ENCODE results near the gene DPYD. TPM values are rescaled to one million over a fixed set of nuclear protein-coding genes. Genes with fewer than 3 reads are reported as not detected.

The DPYD gene
- total RNA-seq, 1 experiment from 2014 or later: 0.46 TPM

DNA sequence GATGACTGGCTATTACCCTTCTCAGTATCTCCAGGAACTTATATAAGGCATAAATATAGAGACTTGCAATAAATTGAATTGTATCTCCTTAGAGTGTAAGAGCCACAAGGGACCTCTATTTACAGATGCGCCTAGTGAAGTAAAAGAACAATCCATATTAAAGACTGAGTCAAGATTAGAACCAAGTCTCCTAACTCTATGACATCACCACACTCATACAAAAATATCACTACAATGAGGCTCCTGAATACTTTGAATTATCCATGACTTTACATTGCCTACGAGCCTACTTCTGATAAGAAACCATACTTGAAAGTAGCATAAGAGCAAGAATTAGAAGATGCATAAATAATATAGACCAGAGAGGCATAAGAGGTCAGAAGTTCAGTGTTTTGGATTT, 18.8 kb downstream of the DPYD start:
- POLR2A ChIA-PET: no interaction called here
- no peak for DNase-seq (ENCODE audit: low spot score)
- CTCF ChIA-PET: no interaction called here

GRCh38 chr1:97901017-97901658, 19.7 kb downstream of the DPYD start:
- peaks cover 10% of the 10 kb centered on the region for H3K9me3 Mint-ChIP-seq
- H3K27me3 Mint-ChIP-seq (ENCODE audit: low read depth): no peaks in the 10 kb centered on the region; the same call in 1 of the 2 replicates
- no peaks in the 10 kb centered on the region for H3K4me1 Mint-ChIP-seq
- H3K36me3 Mint-ChIP-seq: no peaks in the 10 kb centered on the region
- ChIA-PET CTCF (no interaction called here), POLR2A (no interaction called here)
- no peak for ATAC-seq
- TF ChIP-seq NFE2L1 (CRISPR knock-in tag; IDR thresholded peaks at IDR 0.05) (no peak), HMGXB4 (CRISPR knock-in tag; IDR thresholded peaks at IDR 0.05) (no peak), E2F5 (CRISPR knock-in tag; IDR thresholded peaks at IDR 0.05) (no peak), MYBL2 (CRISPR knock-in tag; IDR thresholded peaks at IDR 0.05) (no peak), TCF7 (CRISPR knock-in tag; IDR thresholded peaks at IDR 0.05; ENCODE audit: low read depth) (no peak), HMGA2 (CRISPR knock-in tag; IDR thresholded peaks at IDR 0.05) (no peak), SP1 (CRISPR knock-in tag; conservative IDR thresholded peaks at IDR 0.05) (no peak)
- TF ChIP-seq, protein P1, sequence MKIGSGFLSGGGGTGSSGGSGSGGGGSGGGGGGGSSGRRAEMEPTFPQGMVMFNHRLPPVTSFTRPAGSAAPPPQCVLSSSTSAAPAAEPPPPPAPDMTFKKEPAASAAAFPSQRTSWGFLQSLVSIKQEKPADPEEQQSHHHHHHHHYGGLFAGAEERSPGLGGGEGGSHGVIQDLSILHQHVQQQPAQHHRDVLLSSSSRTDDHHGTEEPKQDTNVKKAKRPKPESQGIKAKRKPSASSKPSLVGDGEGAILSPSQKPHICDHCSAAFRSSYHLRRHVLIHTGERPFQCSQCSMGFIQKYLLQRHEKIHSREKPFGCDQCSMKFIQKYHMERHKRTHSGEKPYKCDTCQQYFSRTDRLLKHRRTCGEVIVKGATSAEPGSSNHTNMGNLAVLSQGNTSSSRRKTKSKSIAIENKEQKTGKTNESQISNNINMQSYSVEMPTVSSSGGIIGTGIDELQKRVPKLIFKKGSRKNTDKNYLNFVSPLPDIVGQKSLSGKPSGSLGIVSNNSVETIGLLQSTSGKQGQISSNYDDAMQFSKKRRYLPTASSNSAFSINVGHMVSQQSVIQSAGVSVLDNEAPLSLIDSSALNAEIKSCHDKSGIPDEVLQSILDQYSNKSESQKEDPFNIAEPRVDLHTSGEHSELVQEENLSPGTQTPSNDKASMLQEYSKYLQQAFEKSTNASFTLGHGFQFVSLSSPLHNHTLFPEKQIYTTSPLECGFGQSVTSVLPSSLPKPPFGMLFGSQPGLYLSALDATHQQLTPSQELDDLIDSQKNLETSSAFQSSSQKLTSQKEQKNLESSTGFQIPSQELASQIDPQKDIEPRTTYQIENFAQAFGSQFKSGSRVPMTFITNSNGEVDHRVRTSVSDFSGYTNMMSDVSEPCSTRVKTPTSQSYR (CRISPR knock-in tag; IDR thresholded peaks at IDR 0.05): no peak
- TF ChIP-seq, protein P2, sequence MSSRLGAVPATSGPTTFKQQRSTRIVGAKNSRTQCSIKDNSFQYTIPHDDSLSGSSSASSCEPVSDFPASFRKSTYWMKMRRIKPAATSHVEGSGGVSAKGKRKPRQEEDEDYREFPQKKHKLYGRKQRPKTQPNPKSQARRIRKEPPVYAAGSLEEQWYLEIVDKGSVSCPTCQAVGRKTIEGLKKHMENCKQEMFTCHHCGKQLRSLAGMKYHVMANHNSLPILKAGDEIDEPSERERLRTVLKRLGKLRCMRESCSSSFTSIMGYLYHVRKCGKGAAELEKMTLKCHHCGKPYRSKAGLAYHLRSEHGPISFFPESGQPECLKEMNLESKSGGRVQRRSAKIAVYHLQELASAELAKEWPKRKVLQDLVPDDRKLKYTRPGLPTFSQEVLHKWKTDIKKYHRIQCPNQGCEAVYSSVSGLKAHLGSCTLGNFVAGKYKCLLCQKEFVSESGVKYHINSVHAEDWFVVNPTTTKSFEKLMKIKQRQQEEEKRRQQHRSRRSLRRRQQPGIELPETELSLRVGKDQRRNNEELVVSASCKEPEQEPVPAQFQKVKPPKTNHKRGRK (CRISPR knock-in tag; IDR thresholded peaks at IDR 0.05; ENCODE audit: borderline replicate concordance): no peak
- no peak overlapping the region for H3K4me3 Mint-ChIP-seq
- no peak for DNase-seq (ENCODE audit: low spot score)
- no peak overlapping the region for H3K27ac Mint-ChIP-seq

More for the DNA sequence above, 18.8 kb downstream of the DPYD start:
- TF ChIP-seq ELF4 (CRISPR knock-in tag; IDR thresholded peaks at IDR 0.05; ENCODE audit: low read depth): no peak
- TF ChIP-seq, protein P3, sequence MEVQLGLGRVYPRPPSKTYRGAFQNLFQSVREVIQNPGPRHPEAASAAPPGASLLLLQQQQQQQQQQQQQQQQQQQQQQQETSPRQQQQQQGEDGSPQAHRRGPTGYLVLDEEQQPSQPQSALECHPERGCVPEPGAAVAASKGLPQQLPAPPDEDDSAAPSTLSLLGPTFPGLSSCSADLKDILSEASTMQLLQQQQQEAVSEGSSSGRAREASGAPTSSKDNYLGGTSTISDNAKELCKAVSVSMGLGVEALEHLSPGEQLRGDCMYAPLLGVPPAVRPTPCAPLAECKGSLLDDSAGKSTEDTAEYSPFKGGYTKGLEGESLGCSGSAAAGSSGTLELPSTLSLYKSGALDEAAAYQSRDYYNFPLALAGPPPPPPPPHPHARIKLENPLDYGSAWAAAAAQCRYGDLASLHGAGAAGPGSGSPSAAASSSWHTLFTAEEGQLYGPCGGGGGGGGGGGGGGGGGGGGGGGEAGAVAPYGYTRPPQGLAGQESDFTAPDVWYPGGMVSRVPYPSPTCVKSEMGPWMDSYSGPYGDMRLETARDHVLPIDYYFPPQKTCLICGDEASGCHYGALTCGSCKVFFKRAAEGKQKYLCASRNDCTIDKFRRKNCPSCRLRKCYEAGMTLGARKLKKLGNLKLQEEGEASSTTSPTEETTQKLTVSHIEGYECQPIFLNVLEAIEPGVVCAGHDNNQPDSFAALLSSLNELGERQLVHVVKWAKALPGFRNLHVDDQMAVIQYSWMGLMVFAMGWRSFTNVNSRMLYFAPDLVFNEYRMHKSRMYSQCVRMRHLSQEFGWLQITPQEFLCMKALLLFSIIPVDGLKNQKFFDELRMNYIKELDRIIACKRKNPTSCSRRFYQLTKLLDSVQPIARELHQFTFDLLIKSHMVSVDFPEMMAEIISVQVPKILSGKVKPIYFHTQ (CRISPR knock-in tag; IDR thresholded peaks at IDR 0.05): no peak
- Mint-ChIP-seq H3K4me1 (peaks cover 2% of the 10 kb centered on the region; the same call in 1 of the 2 replicates), H3K4me3 (no peak overlapping the region), H3K27ac (no peak overlapping the region), H3K9me3 (peaks cover 10% of the 10 kb centered on the region), H3K36me3 (no peaks in the 10 kb centered on the region), H3K27me3 (ENCODE audit: low read depth) (no peaks in the 10 kb centered on the region)
- no peak for ATAC-seq

DNA sequence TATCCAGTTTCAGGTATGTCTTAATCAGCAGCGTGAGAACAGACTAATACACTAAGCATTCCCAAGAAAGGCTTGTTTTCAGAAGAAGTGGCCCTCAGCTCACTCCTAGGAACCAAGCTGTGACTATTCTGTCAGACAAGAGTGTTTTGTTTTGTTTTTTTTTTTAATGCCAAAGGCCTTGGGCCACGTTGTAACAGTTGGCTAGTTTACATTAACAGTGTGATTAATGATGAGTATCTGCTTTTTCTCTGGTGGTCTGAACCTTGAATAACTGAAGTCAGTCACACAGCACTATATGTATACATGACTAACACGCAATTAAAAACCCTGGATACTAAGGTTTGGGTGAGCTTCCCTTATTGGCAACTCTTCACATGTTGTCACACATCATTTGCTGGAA, 21.9 kb downstream of the DPYD start:
- ATAC-seq: no peak
- Mint-ChIP-seq H3K4me3 (no peak overlapping the region), H3K9me3 (peaks cover 10% of the 10 kb centered on the region), H3K36me3 (no peaks in the 10 kb centered on the region), H3K27ac (no peak overlapping the region), H3K4me1 (no peaks in the 10 kb centered on the region), H3K27me3 (ENCODE audit: low read depth) (no peaks in the 10 kb centered on the region; the same call in 1 of the 2 replicates)
- POLR2A ChIA-PET: no interaction called here
- CTCF ChIA-PET: no interaction called here
- DNase-seq (ENCODE audit: low spot score): no peak
- TF ChIP-seq NR3C1 (CRISPR knock-in tag; conservative IDR thresholded peaks at IDR 0.05; ENCODE audit: low read depth): no peak
- TF ChIP-seq, protein P4, sequence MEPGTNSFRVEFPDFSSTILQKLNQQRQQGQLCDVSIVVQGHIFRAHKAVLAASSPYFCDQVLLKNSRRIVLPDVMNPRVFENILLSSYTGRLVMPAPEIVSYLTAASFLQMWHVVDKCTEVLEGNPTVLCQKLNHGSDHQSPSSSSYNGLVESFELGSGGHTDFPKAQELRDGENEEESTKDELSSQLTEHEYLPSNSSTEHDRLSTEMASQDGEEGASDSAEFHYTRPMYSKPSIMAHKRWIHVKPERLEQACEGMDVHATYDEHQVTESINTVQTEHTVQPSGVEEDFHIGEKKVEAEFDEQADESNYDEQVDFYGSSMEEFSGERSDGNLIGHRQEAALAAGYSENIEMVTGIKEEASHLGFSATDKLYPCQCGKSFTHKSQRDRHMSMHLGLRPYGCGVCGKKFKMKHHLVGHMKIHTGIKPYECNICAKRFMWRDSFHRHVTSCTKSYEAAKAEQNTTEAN (CRISPR knock-in tag; IDR thresholded peaks at IDR 0.05): no peak
- no peak for TF ChIP-seq NR2C2 (CRISPR knock-in tag; IDR thresholded peaks at IDR 0.05)
- no peak for TF ChIP-seq ARID4B (CRISPR knock-in tag; IDR thresholded peaks at IDR 0.05; ENCODE audit: borderline replicate concordance)
- no peak for TF ChIP-seq SMAD4 (CRISPR knock-in tag; IDR thresholded peaks at IDR 0.05)

Measured in WTC11 (cell line).